Measurements from ENCODE around the gene GTPBP4. TPM values are rescaled to one million over a fixed set of nuclear protein-coding genes. Genes with fewer than 3 reads are reported as not detected.

GTPBP4 gene
- total RNA-seq, 2 experiments from 2014 or later, result 119 to 128 TPM

GRCh38 chr10:1049425-1049958 lies 61.3 kb downstream of the GTPBP4 start:
- H3K9me3 Mint-ChIP-seq, result no peaks in the 10 kb centered on the region
- ChIA-PET POLR2A (interaction anchor here (0.7 to 3.5 kb wide), 10 partner anchors 8 to 120 kb away, joined by 3 to 24 read pairs (median 4); partner anchors contain the start of genes GTPBP4 and LARP4B), CTCF (interaction anchor here (0.6 to 1.8 kb wide), 5 partner anchors 10 to 337 kb away, joined by 3 to 5 read pairs (median 3); partner anchors contain the start of gene GTPBP4)
- TF ChIP-seq CTCF (IDR thresholded peaks at IDR 0.05), result no peak
- H3K27me3 Mint-ChIP-seq, result no peaks in the 10 kb centered on the region
- no peak for DNase-seq
- intact Hi-C loops (cut with micrococcal nuclease), result no loop called here
- ATAC-seq, result no peak
- H3K4me1 Mint-ChIP-seq (ENCODE audit: low read depth), result peaks cover 63% of the 10 kb centered on the region
- peak overlapping the region; percentile 96 for H3K27ac Mint-ChIP-seq
- peaks cover 57% of the 10 kb centered on the region for H3K36me3 Mint-ChIP-seq (ENCODE audit: low read depth)
- H3K4me3 Mint-ChIP-seq, result peak overlapping the region; percentile 98

- POLR2A ChIA-PET, result interaction anchor here (1.0 to 3.5 kb wide), 6 partner anchors 8 to 119 kb away, joined by 3 to 24 read pairs (median 11); partner anchors contain the start of genes GTPBP4 and LARP4B
- no peaks in the 10 kb centered on the region for H3K9me3 Mint-ChIP-seq
- H3K4me3 Mint-ChIP-seq, result peak overlapping the region; percentile 98
- no peaks in the 10 kb centered on the region for H3K27me3 Mint-ChIP-seq
- intact Hi-C loops (cut with micrococcal nuclease), result loop anchor here (5.0 kb wide), 2 partner anchors 63 to 118 kb away; partner anchors contain the start of genes GTPBP4 and LARP4B
- DNase-seq (peak; percentile 39), ATAC-seq (no peak)
- peak overlapping the region; percentile 96 for H3K27ac Mint-ChIP-seq
- H3K36me3 Mint-ChIP-seq (ENCODE audit: low read depth), result peaks cover 54% of the 10 kb centered on the region
- peaks cover 63% of the 10 kb centered on the region for H3K4me1 Mint-ChIP-seq (ENCODE audit: low read depth)
- TF ChIP-seq CTCF (IDR thresholded peaks at IDR 0.05), result no peak
- CTCF ChIA-PET, result interaction anchor here (1.3 to 1.8 kb wide), 2 partner anchors 23 to 24 kb away, joined by 3 to 5 read pairs; no protein-coding TSS in a partner anchor
These were observed 61.9 kb downstream of the GTPBP4 start for GRCh38 chr10:1050145-1050544.

- ChIA-PET POLR2A (interaction anchor here (1.0 to 3.5 kb wide), 3 partner anchors 9 to 63 kb away, joined by 4 to 24 read pairs (median 15); partner anchors contain the start of gene GTPBP4), CTCF (interaction anchor here (1.3 to 1.8 kb wide), 2 partner anchors 22 to 24 kb away, joined by 3 to 5 read pairs; no protein-coding TSS in a partner anchor)
- peak; percentile 64 for DNase-seq
- Mint-ChIP-seq H3K27ac (peak overlapping the region; percentile 74), H3K9me3 (no peaks in the 10 kb centered on the region), H3K27me3 (no peaks in the 10 kb centered on the region), H3K36me3 (ENCODE audit: low read depth) (peaks cover 50% of the 10 kb centered on the region), H3K4me3 (peak overlapping the region; percentile 98), H3K4me1 (ENCODE audit: low read depth) (peaks cover 62% of the 10 kb centered on the region)
- no peak for ATAC-seq
- intact Hi-C loops (cut with micrococcal nuclease), result loop anchor here (5.0 kb wide), 2 partner anchors 63 to 118 kb away; partner anchors contain the start of genes GTPBP4 and LARP4B
- TF ChIP-seq CTCF (IDR thresholded peaks at IDR 0.05), result no peak
These were observed 62.3 kb downstream of the GTPBP4 start for GRCh38 chr10:1050554-1050953.

GRCh38 chr10:1054684-1055083 lies 66.5 kb downstream of the GTPBP4 start:
- Mint-ChIP-seq H3K4me3 (peak overlapping the region; percentile 97), H3K27me3 (no peaks in the 10 kb centered on the region), H3K4me1 (ENCODE audit: low read depth) (peaks cover 68% of the 10 kb centered on the region), H3K36me3 (ENCODE audit: low read depth) (peaks cover 42% of the 10 kb centered on the region), H3K9me3 (no peaks in the 10 kb centered on the region), H3K27ac (peak overlapping the region; percentile 52)
- ATAC-seq (no peak), DNase-seq (no peak)
- ChIA-PET CTCF (no interaction called here), POLR2A (interaction anchor here (1.0 to 2.4 kb wide), 2 partner anchors 10 to 12 kb away, joined by 3 to 17 read pairs; no protein-coding TSS in a partner anchor)
- no peak for TF ChIP-seq CTCF (IDR thresholded peaks at IDR 0.05)
- intact Hi-C loops (cut with micrococcal nuclease), result loop anchor here (5.0 kb wide), 2 partner anchors 67 to 122 kb away; partner anchors contain the start of genes GTPBP4 and LARP4B
